AG20443 (cell line): Measurements from ENCODE around the gene TAF4.

Experiments
- DNase-seq: peaks from one replicate; pipeline ENCODE4 v3.0.0; 2012; ENCODE audit warnings: low spot score, mixed read lengths

The TAF4 gene

DNA sequence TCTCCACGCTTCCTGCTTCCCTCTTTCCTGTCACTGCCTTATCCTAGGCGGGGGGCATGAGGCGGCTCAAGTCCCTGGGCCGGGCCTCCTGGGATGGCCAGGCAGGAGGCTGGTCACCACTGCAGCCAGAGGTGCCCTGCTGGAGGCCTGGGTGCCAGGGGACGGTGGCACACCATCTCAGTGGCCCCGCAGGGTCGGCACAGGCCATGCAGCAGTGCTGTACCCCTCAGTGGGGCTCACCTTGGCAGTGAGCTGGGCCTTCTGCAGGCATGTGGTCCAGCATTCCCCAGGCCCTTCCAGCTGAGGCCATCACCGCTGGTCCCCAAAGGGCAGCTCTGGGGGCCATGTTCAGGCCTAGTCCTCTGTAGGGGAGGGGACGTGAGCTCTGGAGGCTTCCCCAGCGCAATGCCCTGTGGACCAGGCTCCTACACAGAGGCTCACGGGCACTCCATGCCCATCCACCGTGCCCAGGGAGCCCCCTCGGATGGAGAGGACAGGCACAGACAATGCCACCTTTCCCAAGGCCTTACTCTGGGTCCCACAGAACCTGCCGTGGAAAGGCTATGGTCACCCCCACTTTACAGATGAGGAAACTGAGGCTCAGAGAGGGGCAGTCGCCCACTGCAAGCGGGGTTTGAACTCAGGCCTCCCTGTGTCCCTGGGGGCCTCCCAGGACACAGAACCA, 123.8 kb downstream of the TAF4 start:
- DNase-seq, result no peak

DNA sequence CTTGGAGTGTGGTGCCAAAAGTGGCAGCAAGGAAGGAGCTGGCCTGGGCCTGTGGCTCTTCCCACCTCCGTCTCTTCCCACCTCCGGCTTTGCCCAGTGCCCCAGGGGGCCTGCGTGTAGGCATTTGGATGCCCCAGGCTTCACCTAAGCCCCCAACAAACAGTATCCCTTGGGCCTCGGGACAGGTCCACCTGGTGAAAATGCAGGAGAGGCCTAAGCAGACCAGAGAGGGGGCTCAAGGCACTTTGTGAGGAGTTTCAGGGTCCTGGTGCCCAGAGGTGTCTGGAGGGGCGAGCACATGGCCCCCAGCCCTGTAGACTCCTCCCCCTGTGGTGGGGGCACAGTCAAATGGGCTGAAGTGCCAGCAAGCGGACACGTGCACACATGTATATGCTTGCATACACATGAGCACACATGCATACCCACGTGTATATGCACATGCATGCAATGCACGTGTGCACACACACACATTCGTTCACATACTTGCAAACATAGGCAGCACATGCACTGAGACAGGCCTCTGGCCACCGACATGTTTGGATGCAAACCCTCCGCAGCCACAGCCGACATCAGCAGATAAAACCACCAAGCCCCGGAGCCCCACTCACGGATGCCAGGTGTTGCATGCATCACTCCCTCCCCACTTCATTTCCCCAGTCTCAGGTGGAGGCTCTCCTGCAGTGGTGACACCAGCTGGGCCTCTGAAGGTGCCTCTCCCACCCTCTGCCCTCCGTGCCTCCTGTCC, 124.5 kb downstream of the TAF4 start:
- DNase-seq, result no peak

DNA sequence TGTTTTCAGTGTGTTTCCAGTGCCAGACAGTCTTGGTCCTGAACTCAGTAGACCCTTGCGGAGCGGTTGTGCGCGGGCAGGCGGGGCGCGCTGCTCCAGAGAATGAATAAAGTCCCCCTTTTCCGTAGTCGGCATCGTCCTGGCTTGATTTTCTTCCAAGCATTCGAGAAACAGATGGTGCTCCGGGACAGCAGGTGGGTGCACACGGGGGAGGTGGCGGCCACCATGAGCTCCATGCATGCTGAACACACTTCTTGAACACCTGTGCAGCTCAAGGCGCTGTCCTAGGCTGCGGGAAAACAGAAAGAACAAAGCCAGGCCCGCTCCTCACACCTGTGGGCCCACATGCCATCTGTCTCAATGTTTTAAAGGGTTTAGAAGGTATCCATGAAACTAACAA, 125.2 kb downstream of the TAF4 start:
- no peak for DNase-seq

DNA sequence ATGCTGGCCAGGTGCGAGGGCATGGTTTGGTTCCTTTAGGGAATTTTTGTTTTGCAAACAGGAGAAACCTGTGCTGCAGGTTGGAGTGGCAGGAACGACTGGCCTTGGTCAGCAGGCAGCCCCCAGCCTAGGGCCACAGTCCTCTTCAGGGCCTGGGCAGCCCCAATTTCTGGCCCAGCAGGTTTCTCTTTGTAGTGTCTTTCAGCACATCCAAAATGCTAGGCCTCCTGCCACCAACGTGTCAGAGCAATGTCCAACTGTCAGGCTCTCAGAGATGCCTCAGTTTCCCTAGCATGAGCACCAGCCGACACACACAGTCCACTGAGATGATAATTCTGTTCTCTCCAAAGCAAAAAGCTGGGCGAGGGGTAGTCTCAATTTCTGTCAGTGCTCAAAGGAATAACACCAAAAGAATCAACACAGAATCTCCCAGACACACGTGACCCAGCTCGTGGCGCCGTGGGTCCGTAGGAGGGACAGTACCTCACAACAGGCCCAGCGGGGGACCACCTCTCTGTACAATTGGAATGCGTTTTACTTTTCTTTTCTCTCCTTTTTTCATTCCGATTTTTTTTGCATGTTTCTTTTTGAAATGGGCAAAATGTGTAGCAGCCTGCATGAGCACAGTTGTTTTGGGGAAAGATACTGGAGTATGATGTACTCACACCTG, 125.9 kb downstream of the TAF4 start:
- no peak for DNase-seq

DNA sequence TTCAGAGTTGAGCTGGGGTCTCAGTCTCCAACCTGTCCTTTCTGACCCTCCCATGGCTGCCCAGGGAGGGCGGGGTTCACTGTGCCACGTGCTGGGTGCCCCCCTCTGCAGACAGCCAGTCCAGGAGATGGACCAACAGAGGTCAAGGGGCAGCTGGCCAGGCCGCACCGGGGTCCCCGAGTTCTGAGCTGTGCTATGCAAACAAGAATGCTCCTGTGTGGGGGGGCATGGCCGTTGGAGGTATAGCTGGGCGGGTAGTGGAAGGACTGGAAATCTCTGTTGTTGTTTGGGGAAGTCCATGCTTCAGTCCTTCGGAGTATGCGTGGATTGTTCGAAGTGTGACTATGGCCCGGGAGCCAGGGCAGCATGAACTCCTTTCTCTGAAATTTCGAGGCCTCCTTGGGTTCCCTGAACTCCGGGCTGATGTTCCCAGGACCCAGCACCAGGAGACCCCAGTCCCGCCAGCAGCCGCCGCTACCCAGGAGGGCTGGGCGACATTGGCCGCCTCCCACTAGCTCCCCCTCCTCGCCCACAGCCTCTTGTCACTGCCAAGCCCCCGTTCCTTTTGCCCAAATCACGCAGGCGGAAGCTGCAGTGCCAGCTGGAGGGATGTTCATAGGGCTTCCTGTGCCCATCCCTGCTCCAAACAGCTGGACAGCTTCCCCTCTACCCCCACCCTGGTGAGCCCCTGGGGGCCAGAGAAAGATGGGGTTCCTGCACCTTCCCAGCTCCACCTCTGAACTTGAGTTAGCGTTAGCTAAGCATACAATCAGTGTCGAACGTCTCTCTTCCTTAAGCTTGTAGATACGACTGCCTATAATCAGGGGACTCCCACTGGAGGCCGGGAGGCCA, 126.6 kb downstream of the TAF4 start:
- DNase-seq, result no peak

DNA sequence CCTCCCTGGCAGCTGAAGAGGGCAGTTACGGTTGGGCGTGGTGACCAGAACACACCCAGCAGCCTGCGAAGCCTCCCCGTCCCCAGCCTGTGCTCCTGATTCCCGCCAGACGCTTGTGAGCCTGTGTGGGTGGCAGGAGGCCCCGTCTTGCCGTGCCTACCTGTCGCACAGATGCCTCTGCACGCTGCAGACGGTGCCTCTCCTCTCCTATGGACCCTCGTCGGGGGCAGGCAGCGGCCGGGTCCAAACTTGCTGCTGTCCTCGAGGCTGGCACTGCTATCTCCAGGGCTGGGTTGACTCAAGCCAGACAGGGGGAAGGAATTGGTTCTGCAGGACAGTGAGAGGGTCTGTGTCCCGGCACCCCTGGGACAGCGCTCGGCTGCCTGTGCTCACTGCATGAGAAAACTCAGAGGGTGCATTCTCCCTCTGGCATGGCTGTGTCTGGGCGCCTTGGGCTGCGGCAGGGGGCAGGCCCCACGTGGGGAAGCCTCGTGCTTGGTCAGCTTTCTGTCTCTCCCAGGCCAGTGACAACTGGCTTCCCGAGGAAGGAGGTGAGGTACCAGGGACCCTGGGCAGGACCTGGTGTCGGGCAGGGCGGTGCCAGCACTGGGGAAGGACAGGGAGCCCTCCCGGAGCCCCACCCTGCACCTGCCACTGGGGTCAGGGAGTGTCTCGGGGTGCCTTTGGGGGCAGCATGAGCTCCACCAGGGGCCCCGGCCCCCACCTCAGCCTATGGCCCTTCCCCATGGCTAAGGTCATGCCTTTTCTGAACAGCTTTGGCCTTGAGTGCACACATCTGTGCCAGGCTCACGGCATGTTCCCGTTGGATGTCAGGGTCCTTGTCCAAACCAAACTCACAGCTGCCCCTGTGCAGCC, 127.5 kb downstream of the TAF4 start:
- no peak for DNase-seq

DNA sequence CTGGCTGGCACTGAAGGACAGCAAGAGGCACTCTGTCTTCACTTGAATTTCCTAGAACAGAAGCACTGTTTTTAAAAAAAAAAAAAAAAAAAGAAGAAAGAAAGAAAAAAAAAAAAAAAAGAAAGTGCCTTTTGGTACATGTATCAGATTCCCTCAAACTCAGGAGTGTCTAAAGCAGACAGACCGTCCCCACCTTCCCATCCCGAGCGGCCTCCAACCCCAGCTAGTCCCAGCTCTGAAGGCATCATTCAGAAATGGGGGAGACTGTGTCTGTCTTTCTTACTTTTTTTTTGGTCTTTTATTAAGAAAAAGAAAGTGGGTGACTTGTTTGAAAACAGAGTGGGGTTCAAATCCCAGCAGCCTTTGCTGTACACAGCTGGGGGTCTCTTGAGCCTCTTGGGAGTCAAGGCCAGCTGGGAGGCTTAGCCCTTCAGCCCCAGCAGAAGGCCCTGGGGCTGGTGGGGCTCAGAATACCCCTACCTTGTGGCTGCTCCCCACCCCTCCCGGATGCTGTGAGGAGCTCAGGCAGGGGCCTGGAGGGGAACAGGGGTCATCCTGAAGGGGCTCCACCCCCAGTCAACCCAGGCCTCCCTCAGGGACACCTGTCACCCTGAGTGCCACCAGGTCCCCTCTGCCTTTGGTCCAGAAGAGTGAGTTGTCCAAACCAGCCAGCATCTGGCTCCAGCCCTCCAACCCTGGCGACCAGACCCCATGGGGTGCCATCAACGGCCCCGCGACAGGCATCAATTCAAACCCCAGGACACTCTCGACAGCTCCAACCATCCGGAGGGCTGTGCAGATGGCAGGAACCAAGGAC, 128.3 kb downstream of the TAF4 start:
- no peak for DNase-seq

DNA sequence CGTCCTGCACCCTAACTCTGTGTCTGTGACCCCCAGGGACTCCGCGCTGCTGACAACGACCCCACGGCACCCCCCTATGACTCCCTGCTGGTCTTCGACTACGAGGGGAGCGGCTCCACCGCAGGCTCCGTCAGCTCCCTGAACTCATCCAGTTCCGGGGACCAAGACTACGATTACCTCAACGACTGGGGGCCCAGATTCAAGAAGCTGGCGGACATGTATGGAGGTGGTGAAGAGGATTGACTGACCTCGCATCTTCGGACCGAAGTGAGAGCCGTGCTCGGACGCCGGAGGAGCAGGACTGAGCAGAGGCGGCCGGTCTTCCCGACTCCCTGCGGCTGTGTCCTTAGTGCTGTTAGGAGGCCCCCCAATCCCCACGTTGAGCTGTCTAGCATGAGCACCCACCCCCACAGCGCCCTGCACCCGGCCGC, 129.0 kb downstream of the TAF4 start:
- DNase-seq, result no peak

DNA sequence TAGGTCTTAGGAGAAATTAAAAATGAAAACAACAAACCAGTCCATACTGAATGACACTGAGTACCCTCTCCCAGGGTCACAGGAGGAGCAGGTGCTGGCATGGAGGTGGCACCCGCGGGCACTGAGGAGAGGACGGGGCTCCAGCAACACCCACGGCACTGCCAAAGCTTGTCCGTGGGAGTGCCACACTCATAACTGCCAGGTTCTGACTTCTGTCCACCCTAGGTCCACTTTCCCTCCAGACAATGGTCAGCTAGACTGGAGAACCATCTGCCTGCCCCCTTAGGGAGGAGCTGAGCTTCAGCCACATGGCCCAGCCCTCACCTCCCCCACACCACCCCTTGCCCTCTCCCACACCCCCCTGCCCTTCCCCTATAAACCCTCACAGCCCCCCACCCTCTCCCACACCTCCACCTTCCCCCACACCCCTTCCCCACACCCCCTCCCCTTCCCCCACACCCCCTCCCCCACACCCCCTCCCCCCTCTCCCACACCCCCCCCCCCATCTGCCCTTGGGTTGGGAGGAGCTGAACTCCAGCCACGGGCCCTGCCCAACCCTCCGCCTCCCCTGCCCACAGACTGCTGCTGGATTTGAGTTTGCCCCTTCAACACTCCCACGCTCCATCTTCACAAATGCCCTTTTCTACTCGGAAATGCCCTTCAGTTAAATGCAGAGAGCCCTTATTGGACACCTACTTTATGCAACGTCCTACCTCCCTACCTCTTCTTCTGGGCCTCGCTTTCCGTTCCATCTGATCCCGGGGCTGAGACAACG, 129.6 kb downstream of the TAF4 start:
- no peak for DNase-seq

DNA sequence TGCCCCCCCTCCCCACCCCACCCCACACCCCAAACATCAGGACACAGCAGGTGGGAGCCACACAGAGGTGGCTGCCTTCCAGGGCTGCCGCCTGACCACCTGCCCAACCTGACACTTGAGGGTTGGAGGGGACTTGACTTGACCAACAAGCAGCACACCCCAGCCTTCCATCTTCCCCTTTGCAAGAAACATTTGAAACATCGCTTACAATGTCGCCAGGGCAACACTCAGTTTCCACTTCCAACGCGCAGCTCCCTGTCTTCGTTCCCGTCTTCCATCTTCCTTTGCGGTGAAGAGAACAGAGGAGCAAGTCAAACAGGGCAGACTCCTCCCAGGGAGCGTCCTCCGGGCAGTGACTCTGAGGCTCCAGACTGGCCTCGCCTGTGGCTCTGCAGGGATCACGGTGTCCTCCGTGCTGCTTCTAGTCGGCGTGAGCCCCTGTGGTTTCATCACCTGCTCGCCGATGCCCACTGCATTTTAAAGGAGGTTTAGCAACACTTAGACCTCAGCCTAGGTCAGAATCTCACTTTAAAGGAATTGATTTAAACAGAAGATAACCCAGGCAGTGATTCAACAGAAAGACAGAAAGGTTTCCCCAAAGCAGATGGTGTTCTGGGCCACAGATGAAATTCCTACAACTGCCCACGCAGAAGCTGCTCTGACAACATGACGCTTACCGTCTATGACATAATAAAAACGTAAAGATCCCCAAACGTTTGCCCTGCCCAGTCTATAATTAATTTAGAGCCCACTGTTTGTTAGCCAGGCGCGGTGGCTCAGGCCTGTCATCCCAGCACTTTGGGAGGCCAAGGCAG, 130.8 kb downstream of the TAF4 start:
- no peak for DNase-seq

DNA sequence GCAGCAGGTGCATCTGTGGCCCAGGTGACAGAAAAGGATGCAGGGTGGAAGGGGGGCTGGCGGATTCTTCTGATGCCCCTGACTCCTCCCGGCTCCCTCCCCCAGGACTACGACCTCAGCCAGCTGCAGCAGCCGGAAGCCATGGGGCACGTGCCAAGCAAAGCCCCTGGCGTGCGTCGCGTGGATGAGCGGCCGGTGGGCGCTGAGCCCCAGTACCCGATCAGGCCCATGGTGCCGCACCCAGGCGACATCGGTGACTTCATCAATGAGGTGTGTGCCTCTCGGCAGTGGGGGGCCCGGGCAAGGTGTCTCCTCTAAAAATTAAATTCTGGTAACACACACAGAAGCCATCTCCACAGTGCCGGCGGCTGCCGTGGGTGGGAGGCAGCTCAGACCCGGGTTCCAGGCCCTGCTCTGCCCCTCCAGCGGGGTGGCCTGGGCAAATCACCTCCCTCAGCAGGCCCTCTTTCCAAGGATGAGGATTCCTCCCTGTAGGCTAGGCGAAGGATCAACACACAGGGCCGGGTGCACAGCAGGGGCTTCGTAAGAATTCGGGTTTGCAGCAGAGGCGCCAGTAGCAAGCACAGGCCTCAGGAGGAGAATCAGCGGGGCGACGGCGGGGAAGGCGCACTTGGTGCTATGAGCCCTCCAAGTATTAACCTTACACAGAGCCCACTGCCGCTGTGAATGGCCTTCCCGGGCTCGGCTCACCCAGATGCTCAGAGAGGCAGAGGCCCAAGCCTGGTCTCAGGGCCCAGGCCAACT, 131.5 kb downstream of the TAF4 start:
- no peak for DNase-seq

DNA sequence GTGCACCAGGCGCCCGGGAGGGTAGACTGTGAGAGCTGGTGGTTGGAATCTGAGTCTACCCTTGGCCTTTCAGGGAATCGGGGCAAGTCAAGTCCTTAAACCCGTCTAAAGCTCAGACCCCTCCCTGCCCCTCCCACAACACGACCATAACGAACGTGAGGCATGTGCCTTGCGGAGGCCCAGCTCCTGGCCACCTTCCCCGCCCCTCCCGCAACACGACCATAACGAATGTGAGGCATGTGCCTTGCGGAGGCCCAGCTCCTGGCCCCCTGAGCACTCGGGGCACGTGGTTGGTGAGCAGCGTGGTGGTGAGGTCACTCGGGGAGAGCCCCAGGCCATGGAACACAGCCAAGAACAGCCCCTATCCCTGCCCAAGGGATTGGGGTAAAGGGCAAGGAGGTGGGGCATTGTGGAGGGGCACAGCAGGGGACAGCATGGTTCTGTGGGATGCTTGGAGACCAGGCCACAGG, 132.2 kb downstream of the TAF4 start:
- DNase-seq, result no peak

DNA sequence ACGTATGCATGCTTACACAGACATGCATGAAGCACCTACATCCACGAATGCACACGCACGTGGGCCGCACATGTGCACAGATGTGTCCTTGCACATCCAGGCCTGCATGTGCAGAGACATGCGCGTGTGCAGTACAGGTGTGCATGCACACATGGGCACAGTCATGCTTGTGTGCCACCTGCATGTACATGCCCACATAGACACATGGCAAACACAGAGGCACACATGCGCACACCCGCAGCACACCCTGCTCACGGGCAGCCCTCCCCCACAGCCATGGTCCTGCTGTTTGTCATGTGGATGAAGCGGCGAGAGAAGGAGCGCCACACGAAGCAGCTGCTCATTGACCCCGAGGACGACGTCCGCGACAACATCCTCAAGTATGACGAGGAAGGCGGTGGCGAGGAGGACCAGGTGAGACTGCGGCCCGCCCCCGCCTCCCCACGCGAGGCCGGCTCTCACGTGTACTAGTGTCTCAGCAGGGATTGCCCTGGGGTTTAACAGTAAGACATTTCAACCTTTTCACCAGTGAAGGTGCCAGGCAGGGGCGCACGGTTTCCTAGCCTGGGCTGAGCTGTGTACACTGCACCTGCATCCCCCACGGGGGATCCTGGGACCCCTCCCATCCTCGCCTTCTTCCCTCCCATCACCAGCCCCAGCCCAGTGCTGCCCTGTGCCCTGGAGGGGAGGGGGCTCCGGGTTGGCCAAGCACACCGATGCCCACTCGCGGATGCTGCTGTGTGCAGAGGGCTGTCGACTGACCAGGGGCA, 132.8 kb downstream of the TAF4 start:
- no peak for DNase-seq

DNA sequence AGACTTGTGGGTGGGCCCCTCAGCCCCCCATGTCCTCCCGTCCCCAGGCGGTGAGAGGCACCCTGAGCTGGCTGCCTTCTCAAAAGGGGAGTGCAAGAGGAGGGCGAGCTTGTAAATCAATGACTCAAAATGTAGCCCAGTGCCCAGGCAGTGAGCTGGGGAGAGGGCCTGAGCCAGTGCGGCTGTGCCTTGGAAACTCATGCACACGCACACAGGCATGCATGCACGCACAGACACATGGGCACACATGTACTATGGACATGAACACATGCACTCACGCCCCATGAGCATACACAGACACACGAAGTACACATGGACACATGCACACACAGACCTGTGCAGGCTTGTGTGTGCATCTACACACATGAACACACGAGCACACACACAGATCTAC, 133.5 kb downstream of the TAF4 start:
- DNase-seq, result no peak

DNA sequence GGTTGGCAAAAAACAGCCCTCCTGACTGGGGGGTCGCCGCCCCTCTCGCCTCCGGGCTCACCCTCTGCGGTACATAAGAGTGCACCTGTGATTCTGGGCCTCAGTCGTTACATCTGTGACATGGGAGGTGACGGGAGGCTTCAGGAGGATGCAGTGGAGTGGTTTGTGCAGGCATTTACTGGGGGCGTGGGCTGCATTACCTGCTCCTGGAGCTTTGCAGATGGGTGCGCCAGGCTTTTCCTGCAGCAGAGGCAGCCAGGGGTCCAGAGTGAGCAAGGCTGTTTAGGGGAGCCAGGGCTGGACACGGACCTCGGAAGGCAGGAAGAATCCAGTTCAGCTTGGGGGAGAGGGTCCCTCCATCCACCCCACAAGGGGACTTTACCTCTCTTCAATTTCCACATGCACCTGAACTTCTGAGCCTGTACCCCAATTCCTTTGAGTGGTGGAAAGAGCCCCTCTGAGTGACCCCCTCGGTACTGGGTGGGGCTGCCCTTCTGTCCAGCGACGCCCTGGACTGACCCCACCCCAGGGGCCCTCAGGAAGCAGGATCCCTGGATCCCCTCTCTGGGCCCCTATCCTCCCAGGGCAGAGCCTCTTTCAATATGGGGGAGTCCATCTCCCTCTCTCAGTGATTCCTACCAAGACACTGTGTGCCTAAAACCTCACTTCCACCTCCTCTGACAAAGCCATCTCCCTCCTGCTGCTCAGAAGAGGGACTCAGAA, 134.0 kb downstream of the TAF4 start:
- no peak for DNase-seq

DNA sequence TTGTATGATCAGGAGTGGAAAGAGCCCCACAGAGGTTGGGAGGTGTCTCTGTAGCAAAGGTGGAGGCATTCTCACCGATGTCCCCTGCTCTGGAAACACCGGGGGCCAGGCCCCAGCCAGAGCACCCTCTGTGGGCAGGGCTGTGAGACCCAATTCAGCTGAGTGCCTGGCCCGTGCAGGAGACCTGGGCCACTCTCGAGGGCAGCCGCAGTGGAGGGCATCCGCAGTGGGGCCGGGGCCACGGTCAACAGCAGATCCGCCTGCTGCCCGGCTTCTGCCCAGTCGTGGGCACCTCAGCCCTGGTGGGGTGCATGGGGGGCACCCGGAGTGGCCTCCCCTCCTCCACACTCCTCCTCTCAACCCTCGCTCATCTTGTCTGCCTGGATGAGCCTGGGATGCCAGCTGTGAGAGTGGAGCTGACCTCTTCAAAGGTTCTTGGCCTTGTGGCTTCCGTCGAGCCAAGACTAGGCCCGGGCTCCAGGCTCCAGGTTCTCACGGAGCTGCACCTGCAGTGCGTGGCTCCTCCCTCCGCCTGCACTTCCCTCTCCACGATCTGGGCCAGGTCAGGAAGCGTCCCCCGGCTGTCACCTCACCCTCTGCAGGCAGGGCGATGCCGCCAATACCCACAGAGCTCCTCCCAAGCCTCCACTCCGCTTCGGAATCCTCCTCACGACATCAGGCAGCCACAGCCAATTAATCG, 134.8 kb downstream of the TAF4 start:
- no peak for DNase-seq
